Urinary bladder (tissue), 4 donors: ENCODE data around the gene FKBP15. TPM values are rescaled to one million over a fixed set of nuclear protein-coding genes. Genes with fewer than 3 reads are reported as not detected.

ENCODE experiments used
- DNase-seq: peaks from one replicate; pipeline ENCODE4 v3.0.0-alpha.2; 2015; ENCODE audit errors: extremely low spot score
- H3K27ac ChIP-seq: one replicate; pipeline ENCODE4 v1.5.1; 2013; ENCODE audit warnings: low read depth, mild to moderate bottlenecking, moderate library complexity
- H3K36me3 ChIP-seq: one replicate; pipeline ENCODE4 v1.6.1; 2013; ENCODE audit warnings: mild to moderate bottlenecking, moderate library complexity; ENCODE audit not compliant: insufficient read depth
- H3K4me1 ChIP-seq: one replicate; pipeline ENCODE4 v1.6.1; 2013; ENCODE audit warnings: mild to moderate bottlenecking, moderate library complexity; ENCODE audit not compliant: insufficient read depth
- H3K4me3 ChIP-seq: one replicate; pipeline ENCODE4 v1.5.1; 2013; ENCODE audit warnings: low read depth, low read length
- WGBS: extraction: QIAGEN DNeasy Blood & Tissue Kit; methylation state at CpG from one replicate; pipeline ENCODE4 v1.1.7; 2013; 5-methylcytosine and 5-hydroxymethylcytosine counted together
- polyA plus RNA-seq: library from polyadenylated mRNA; stranded (reverse); fragments of 200-250 nt; gene quantifications from one replicate; pipeline ENCODE4 v1.2.3, GENCODE V29; 2013
- total RNA-seq: library from RNA; depleted of rRNA; stranded (reverse); fragments of >200 nt; gene quantifications from one replicate; pipeline ENCODE4 v1.2.3, GENCODE V29; 2014
- donor health status: healthy with polysubstance abuse.
- donor health status: healthy.

The FKBP15 gene
- total and polyA plus RNA-seq, 2 donors, result 18.2 to 33.6 TPM

DNA sequence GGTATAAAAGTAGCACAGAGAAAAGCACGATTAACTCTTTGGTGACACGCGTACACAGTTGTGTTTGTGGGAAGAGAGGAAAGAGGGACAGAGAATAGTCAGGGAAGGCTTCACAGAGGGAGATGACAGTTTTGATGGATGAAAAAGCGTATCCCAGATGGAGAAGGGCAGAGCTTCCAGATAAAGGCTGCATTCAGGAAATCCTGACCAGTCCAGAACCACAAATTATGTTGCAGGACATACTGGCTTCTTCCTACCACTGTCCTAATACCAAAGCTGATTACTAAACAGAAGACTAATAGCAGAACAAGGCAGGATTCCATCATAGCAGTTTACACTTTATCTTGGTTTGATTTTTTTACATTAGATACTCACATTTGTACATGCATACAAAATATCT is 35.8 kb downstream of the FKBP15 start:
- DNase-seq, result no peak
- WGBS, result 87% methylated on average over 4 of the region's 4 CpGs
- Histone ChIP-seq H3K27ac (no peak overlapping the region), H3K4me3 (no peak overlapping the region), H3K36me3 (peaks cover 10% of the 10 kb centered on the region), H3K4me1 (no peaks in the 10 kb centered on the region)

DNA sequence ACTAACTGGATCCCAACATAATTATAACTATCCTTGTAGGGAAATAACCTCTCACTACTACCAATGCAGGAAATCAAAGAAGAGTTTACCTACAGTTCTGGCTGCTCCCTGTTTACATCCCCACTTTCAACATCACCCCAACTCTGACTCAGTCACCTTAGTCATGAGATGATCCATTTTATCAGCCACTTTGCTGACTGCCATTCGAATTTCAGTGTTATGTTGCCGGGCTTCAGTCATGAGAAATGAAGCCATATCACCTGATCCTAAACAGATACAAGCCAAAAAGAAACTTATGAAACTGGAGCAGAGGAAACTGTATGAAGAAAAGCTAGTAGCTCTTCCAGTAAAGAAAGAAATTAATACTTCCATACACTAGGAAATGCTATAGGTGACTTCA is 36.5 kb downstream of the FKBP15 start:
- no peak for DNase-seq
- peaks cover 10% of the 10 kb centered on the region for H3K36me3 ChIP-seq
- no peaks in the 10 kb centered on the region for H3K4me1 ChIP-seq
- H3K27ac ChIP-seq, result no peak overlapping the region
- no peak overlapping the region for H3K4me3 ChIP-seq
- 93% methylated on average over 2 of the region's 2 CpGs for WGBS

DNA sequence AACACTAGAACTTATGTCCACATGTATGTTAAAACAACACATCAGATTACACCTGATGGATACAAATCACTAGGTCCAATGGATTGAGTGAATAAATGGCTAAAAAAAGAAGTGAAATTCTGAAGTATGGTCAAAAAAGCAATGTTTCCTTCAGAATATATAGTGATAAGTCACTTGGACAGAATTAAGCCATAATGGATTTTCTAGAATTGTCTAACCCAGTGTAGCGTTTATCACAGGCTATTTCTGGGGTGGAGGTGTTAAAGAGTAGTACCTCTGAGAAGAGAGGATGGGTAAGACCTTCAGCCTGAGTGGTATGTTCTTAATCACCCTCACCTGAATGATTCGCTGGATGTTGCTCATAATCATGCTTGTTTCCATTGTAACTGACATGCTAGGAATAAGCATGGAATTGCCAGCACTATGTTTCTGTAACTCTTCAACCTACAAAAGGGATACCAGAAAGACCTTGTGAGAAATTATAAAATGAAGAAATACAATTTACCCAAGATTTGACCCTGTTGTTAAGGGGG is 37.1 kb downstream of the FKBP15 start:
- H3K36me3 ChIP-seq, result peaks cover 10% of the 10 kb centered on the region
- H3K4me3 ChIP-seq, result no peak overlapping the region
- H3K4me1 ChIP-seq, result no peaks in the 10 kb centered on the region
- no peak for DNase-seq
- no peak overlapping the region for H3K27ac ChIP-seq
- 97% methylated on average over 2 of the region's 2 CpGs for WGBS

DNA sequence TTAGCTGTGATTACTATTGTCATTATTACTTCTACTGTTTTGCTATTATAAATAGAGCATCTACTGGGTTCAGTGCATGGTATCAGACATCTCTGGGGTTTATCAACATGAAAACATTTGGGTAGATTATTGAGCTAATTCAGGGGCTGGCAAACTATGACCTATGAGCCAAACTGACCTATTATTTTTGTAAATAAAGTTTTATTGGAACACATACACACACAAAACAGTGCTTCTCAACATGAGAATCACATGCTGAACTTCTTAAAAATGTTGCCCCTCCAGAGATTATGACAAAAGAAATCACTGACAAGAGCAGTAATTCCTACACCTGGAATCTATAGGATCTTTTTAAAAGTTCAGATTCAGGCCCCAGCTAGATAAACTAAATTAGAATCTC is 39.9 kb downstream of the FKBP15 start:
- Histone ChIP-seq H3K27ac (no peak overlapping the region), H3K36me3 (peaks cover 15% of the 10 kb centered on the region), H3K4me3 (no peak overlapping the region), H3K4me1 (no peaks in the 10 kb centered on the region)
- DNase-seq, result no peak

DNA sequence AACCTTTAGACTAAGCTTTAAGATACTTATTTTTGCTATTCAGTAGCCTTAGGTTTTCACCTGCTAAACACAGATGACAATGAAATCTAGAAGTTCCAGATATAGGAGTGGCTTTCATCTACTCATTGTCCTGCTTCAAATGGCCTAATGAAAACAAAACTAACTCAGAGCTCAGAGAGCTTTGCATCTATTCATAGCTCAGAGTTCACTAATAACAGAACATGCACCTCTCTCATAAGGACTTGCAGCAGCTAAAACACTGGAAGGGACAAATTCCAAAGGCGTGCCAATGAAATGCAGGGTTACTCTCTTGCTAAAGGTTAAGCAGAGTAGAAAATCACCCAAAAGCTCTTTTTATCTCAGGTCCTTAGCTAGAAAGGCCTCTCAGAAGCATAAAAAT is 41.2 kb downstream of the FKBP15 start:
- Histone ChIP-seq H3K36me3 (peaks cover 15% of the 10 kb centered on the region), H3K4me1 (no peaks in the 10 kb centered on the region), H3K27ac (no peak overlapping the region), H3K4me3 (no peak overlapping the region)
- no peak for DNase-seq
- WGBS, result 93% methylated on average over 1 of the region's 1 CpG

DNA sequence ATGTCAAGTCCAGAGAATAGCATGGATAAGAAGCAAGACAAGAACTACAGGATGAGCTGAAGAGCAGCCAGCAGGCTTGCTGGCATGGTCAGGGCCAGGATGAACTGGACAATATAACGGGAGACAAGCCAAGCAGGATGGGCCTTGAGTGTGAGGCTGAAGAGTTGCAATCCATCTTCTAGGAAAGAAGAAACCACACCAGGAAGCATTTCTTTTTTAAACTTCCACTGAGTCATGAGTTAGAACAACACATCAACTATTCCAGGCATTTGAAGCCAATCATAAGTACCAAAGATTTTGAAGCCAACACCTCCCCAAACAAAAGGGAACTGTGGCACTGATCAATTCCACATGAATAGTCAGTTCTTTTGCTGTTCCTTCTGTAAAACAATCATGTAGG is 43.0 kb downstream of the FKBP15 start:
- Histone ChIP-seq H3K36me3 (peaks cover 14% of the 10 kb centered on the region), H3K4me1 (no peaks in the 10 kb centered on the region), H3K4me3 (no peak overlapping the region), H3K27ac (no peak overlapping the region)
- no peak for DNase-seq
- WGBS, result 98% methylated on average over 1 of the region's 1 CpG

DNA sequence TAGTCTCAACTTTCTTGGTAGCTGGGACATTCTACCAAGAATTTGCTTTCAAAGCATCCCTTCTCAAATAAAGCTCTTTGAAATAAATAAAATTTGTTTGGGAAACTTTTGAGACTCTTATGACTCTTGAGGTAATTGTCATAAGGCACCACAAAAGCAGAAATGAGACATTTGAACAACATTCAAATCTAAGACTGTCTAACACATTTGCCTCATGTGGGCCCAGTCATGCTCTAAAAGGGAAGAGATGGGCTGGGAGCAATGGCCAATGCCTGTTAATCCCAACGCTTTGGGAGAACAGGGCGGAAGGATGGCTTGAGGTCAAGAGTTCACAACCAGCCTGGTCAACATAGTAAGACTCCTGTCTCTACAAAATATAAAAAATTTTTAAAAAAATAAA is 43.8 kb downstream of the FKBP15 start:
- 98% methylated on average over 2 of the region's 2 CpGs for WGBS
- DNase-seq, result no peak
- Histone ChIP-seq H3K4me1 (no peaks in the 10 kb centered on the region), H3K4me3 (no peak overlapping the region), H3K36me3 (peaks cover 16% of the 10 kb centered on the region), H3K27ac (no peak overlapping the region)

DNA sequence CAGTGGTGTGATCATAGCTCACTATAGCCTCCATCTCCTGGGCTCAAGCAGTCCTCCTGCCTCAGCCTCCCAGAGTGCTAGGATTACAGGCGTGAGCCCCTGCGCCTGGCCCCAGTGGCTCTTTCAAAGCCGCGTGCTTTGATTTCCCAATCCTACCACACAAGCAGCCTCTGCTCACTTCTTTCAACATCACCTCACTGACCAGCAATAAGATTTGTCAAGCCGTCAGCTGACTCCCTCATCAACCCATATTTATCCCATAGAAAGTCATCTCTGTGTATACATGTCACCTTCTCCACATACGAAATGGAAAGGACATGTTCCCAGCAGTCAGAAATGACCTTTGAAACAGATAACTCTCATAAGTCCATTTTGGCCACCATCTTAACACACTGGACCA is 44.3 kb downstream of the FKBP15 start:
- H3K4me3 ChIP-seq, result no peak overlapping the region
- whole genome bisulfite sequencing, result 96% methylated on average over 6 of the region's 6 CpGs
- DNase-seq, result no peak
- H3K27ac ChIP-seq, result no peak overlapping the region
- peaks cover 14% of the 10 kb centered on the region for H3K36me3 ChIP-seq
- H3K4me1 ChIP-seq, result no peaks in the 10 kb centered on the region

DNA sequence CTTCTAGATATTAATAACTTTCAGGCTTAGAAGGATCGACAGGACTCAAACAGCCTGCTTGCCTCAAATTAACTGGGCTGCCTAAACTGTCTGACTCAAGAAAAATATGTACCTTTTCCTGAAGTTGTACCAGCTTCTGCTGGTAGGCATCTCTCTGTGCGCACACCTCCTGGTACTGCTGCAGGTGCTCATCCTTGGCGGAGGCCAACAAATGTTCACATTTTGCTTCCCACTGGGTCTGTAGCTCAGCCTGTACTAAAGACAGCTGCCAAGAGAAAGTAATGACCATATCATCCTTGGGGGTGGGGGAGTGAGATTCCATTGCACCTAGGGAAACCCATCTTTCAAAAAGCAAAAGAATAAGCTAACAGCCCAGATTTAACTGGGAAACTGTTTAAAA is 47.7 kb downstream of the FKBP15 start:
- Histone ChIP-seq H3K4me1 (no peaks in the 10 kb centered on the region), H3K36me3 (peaks cover 14% of the 10 kb centered on the region), H3K4me3 (no peak overlapping the region), H3K27ac (no peak overlapping the region)
- WGBS, result 95% methylated on average over 3 of the region's 3 CpGs
- DNase-seq, result no peak

DNA sequence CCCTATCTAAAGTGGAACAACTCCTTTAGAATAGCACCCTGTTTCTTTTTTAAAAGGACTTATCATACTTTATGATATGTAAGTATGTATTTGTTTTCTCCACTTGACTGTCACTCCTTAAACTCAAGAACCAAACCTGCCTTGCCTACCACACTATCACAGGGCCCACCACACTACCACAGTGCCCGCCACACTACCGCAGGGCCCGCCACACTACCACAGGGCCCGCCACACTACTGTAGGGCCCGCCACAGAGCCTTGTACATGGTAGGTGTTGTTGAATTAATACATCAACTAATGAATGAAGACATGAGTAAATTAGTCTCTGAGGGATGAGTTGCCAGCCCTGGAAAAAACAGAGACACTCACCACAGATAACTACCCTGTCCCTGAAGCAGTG is 52.3 kb downstream of the FKBP15 start:
- WGBS, result over 99% methylated on average over 5 of the region's 5 CpGs
- DNase-seq, result no peak
- no peaks in the 10 kb centered on the region for H3K4me1 ChIP-seq
- no peak overlapping the region for H3K27ac ChIP-seq
- H3K4me3 ChIP-seq, result no peak overlapping the region
- peaks cover 6% of the 10 kb centered on the region for H3K36me3 ChIP-seq

DNA sequence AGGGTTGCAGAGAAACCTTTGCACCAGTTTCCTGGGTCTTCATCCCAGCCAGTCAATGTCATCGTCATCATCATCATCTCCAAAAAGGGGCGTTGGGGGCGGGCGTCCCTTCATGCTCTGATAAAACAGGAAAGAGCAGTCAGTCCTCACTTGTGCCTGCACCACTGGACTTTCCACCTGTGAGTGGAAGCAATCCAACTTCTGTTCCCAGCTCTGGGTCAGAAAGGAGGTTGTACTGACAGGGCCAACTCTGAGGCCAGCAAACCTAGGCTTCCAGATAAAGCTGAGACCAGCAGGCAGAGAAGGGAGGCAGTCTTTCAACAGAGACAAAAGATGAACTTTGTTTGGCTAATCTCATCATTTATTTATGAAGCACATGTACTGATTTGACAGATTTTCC is 55.0 kb downstream of the FKBP15 start:
- 95% methylated on average over 4 of the region's 4 CpGs for WGBS
- Histone ChIP-seq H3K4me1 (no peaks in the 10 kb centered on the region), H3K27ac (no peak overlapping the region), H3K36me3 (peaks cover 4% of the 10 kb centered on the region), H3K4me3 (no peak overlapping the region)
- no peak for DNase-seq

DNA sequence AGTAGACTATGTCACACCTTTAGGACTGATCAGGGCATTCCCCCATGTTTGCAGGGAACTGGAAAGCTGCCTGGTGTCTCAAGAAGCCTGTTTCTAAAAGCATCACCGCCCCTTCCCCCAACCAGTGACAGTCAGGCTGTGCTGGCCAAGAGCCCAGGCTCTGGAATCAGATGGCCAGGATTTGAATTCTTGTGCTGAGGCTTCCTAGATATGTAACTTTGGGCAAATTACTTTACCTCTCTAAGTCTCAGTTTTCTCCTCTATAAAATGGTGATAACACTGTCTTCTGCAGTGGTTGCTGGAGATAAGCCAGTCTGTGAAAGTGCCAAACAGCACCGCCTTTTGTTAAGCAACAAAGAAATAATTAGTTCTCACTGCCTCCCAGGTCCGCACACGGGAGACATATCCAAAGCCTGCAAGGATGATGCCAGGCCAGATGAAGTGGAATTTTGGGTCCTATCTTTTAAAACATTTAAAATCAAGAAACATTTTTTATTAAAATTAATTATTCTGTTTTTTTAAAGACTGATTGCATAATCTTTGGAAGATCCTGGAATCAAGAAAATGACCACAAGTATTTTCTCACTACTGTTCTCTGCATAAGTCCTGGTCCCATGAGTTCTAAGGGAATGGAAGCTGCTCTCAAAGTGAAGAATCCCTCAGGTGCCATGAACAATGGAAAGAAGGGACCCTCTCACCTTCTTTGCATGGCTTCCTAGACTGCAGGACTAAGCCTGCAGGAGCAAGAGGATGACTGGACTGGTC is 56.4 kb downstream of the FKBP15 start:
- peaks cover 4% of the 10 kb centered on the region for H3K36me3 ChIP-seq
- no peak for DNase-seq
- WGBS, result 79% methylated on average over 4 of the region's 4 CpGs

DNA sequence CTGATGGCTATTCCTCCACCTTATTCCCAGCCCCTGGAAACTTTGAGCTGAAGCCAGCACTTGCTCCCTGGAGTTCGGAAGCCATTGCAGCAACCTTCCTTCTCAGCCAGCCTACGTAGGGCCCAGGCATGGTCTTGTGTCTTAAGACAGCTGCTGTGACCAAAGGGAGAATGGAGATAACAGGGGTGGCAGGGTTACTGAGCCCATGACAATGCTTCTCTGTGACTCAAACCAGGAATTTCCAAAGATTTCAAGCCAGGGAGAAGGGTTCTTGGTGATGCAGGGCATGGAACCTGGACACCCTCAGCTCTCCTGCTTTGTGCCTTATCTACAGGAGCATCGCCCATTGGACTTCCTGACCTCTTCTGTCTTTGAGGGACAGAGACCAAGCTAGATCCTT is 58.1 kb downstream of the FKBP15 start:
- H3K4me1 ChIP-seq, result no peaks in the 10 kb centered on the region
- DNase-seq, result no peak
- peaks cover 2% of the 10 kb centered on the region for H3K36me3 ChIP-seq
- H3K27ac ChIP-seq, result no peak overlapping the region
- 63% methylated on average over 3 of the region's 3 CpGs for WGBS
- no peak overlapping the region for H3K4me3 ChIP-seq

More for the DNA sequence above, 56.4 kb downstream of the FKBP15 start:
- Histone ChIP-seq H3K4me1 (no peaks in the 10 kb centered on the region), H3K27ac (no peak overlapping the region), H3K4me3 (no peak overlapping the region)

DNA sequence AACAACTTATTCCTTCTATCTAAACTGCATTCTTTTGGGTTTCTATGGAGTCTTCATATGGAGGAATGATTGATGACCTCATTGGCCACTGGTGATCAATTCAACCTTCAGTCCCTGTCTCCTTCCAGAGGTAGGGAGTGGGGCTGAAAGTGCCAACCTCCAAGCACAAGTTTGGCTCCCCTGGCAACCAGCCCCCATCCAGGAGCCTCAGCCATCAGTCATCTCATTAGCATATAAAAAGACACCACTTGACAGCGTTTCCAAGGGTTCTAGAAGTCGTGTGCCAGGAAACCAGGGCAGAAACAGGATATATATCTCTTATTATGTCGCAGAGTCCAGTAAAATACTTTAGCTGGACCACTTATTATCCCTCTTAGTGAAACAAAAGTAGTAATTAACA is 60.5 kb downstream of the FKBP15 start:
- Histone ChIP-seq H3K36me3 (no peaks in the 10 kb centered on the region), H3K4me1 (no peaks in the 10 kb centered on the region), H3K4me3 (no peak overlapping the region), H3K27ac (no peak overlapping the region)
- 34% methylated on average over 3 of the region's 3 CpGs for WGBS
- DNase-seq, result no peak
